ENCODE data around the gene MEG3. TPM values are rescaled to one million over a fixed set of nuclear protein-coding genes. Genes with fewer than 3 reads are reported as not detected.

The MEG3 gene
- total RNA-seq, 1 donor from 2014 or later: 32.3 TPM

DNA sequence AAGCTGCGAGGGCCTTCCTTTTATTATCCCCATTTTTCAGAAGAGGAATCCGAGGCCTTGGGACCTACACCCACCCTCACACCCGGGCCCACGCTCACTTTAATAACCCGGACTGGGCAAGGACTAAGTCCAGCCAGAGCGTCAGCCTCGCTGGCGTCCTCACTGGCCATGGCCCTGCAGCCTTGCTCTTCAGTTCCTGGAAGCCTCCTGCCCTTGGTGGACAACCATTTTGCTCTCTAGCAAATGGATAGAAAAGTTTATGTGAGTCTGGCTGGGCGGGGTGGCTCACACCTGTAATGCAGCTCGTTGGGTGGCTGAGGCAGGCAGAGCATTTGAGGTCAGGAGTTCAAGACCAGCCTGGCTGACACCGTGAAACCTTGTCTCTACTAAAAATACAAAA lies 67.8 kb downstream of the MEG3 start:
- Mint-ChIP-seq H3K27me3 (peaks cover 3% of the 10 kb centered on the region), H3K4me1 (ENCODE audit: low read depth) (peaks cover 50% of the 10 kb centered on the region), H3K27ac (no peak overlapping the region), H3K9me3 (ENCODE audit: low read depth) (no peaks in the 10 kb centered on the region), H3K36me3 (ENCODE audit: insufficient read depth) (peaks cover 14% of the 10 kb centered on the region), H3K4me3 (ENCODE audit: low read depth) (no peak overlapping the region)
- TF ChIP-seq CTCF (IDR thresholded peaks at IDR 0.05; ENCODE audit: unreplicated experiment): no peak
- no peak for DNase-seq (ENCODE audit: low spot score, unreplicated experiment)

GRCh38 chr14:100894416-100894815 lies 68.5 kb downstream of the MEG3 start:
- Mint-ChIP-seq H3K4me1 (ENCODE audit: low read depth) (peaks cover 50% of the 10 kb centered on the region), H3K4me3 (ENCODE audit: low read depth) (no peak overlapping the region), H3K36me3 (ENCODE audit: insufficient read depth) (peaks cover 12% of the 10 kb centered on the region), H3K27ac (no peak overlapping the region), H3K9me3 (ENCODE audit: low read depth) (no peaks in the 10 kb centered on the region), H3K27me3 (peaks cover 2% of the 10 kb centered on the region)
- DNase-seq (ENCODE audit: low spot score, unreplicated experiment): no peak
- TF ChIP-seq CTCF (IDR thresholded peaks at IDR 0.05; ENCODE audit: unreplicated experiment): no peak

GRCh38 chr14:100895411-100895810 lies 69.5 kb downstream of the MEG3 start:
- Mint-ChIP-seq H3K27ac (no peak overlapping the region), H3K36me3 (ENCODE audit: insufficient read depth) (peaks cover 13% of the 10 kb centered on the region), H3K27me3 (no peaks in the 10 kb centered on the region), H3K9me3 (ENCODE audit: low read depth) (no peaks in the 10 kb centered on the region), H3K4me3 (ENCODE audit: low read depth) (no peak overlapping the region), H3K4me1 (ENCODE audit: low read depth) (peaks cover 59% of the 10 kb centered on the region)
- TF ChIP-seq CTCF (IDR thresholded peaks at IDR 0.05; ENCODE audit: unreplicated experiment): no peak
- DNase-seq (ENCODE audit: low spot score, unreplicated experiment): no peak

DNA sequence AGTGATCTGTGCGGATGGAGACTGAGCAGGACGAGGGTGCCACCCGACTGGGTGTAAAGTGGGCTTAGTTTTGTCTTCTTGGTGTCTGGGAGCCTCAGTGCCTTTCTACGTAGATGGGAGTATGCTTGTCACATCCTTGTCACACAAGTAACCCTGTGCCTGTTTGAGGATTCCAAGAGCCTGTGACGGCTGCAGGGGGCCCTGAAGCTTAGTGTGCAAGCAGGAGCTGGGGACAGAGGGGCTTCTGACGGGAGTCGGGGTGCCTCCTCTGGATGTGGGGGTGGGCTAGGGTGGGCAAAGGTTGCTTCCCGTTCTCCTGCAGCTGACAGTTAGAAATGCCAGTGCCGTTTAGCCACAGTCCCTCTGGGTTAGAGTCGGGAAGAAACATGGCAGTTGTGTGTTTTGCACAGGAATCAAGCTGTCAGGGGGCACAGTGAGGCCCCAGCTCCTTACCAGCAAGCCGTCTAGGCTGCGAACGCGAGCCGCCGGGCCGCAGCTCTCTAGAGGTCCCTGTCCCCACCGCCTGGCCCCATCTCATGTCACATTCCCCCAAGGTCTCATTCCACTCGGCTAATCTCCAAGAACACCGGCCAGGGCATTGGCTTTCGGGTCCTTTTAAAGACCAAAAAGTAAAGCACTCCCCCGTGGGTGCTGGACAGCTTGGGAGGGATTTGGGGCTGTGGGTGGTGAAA lies 70.6 kb downstream of the MEG3 start:
- H3K9me3 Mint-ChIP-seq (ENCODE audit: low read depth): no peaks in the 10 kb centered on the region

DNA sequence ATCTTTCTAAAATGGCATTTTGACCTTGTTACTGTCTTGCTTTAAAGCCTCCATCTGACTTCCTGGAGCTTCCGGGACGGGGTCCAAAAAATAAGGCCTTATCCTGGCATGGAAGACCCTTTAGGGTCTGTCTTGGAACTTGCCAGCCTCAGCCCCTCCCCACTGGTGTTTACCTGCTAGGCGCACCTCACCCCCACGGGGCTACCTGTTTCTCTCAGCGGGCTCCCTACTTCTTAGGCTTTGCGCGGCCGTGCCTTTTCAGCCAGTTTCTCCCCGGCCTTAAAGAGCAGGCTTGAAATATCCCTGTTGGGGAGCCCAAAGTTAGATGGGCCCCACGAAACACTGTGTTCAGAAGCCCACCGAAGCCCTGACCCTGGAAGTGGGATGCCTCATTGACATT lies 72.5 kb downstream of the MEG3 start:
- no peak for DNase-seq (ENCODE audit: low spot score, unreplicated experiment)
- peak overlapping the region; percentile 52 for H3K4me3 Mint-ChIP-seq (ENCODE audit: low read depth)
- H3K27me3 Mint-ChIP-seq: no peaks in the 10 kb centered on the region
- H3K4me1 Mint-ChIP-seq (ENCODE audit: low read depth): peaks cover 69% of the 10 kb centered on the region
- no peaks in the 10 kb centered on the region for H3K9me3 Mint-ChIP-seq (ENCODE audit: low read depth)
- TF ChIP-seq CTCF (IDR thresholded peaks at IDR 0.05; ENCODE audit: unreplicated experiment): no peak
- peak overlapping the region; percentile 96 for H3K27ac Mint-ChIP-seq
- peaks cover 7% of the 10 kb centered on the region for H3K36me3 Mint-ChIP-seq (ENCODE audit: insufficient read depth)

More for the DNA sequence above, 70.6 kb downstream of the MEG3 start:
- no peaks in the 10 kb centered on the region for H3K27me3 Mint-ChIP-seq
- no peak for TF ChIP-seq CTCF (IDR thresholded peaks at IDR 0.05; ENCODE audit: unreplicated experiment)
- peaks cover 13% of the 10 kb centered on the region for H3K36me3 Mint-ChIP-seq (ENCODE audit: insufficient read depth)
- H3K4me1 Mint-ChIP-seq (ENCODE audit: low read depth): peaks cover 66% of the 10 kb centered on the region
- H3K4me3 Mint-ChIP-seq (ENCODE audit: low read depth): peak overlapping the region; percentile 3
- DNase-seq (ENCODE audit: low spot score, unreplicated experiment): no peak
- H3K27ac Mint-ChIP-seq: no peak overlapping the region

Data from progenitor cell of endocrine pancreas (in vitro differentiated cells).